HEK293 (cell line): Measurements from ENCODE around the gene FBLN5.

Source experiments
- CTCF ChIA-PET: fragments of 350-600 bp; formaldehyde crosslinking; extraction: SDS; loops from one replicate; lab custom pipeline; 2021; ENCODE audit warnings: antibody characterized with exemption; lab: Yijun Ruan, JAX
- POLR2A ChIA-PET: fragments of 300-600 bp; formaldehyde crosslinking; extraction: SDS; loops from one replicate; lab custom pipeline; 2020; ENCODE audit warnings: antibody characterized with exemption, inconsistent platforms; lab: Yijun Ruan, JAX
- H3K27ac ChIP-seq: fragments of 200-500 bp; sonication (Bioruptor generic); 2 replicates; pipeline ENCODE4 v1.5.1; 2014; ENCODE audit warnings: low read depth, low read length, control low read depth, inconsistent platforms; ENCODE audit errors: extremely low read depth
- H3K36me3 ChIP-seq, 2 experiments: fragments of 200-500 bp in 1 of 2; sonication (Bioruptor generic) in 1 of 2; 1 replicate in 1 of 2; 2 replicates in 1 of 2; pipeline ENCODE4 v1.5.1; 2014 to 2017; ENCODE audit warnings: inconsistent platforms in 2 of 2, low read length in 2 of 2; ENCODE audit not compliant: control insufficient read depth in 2 of 2, insufficient read depth in 1 of 2
- H3K4me1 ChIP-seq: fragments of 200-500 bp; sonication (Bioruptor generic); 2 replicates; pipeline ENCODE4 v1.5.1; 2014; ENCODE audit warnings: mild to moderate bottlenecking, low read length, inconsistent platforms; ENCODE audit not compliant: control insufficient read depth, insufficient read depth
- H3K4me3 ChIP-seq: 2 replicates; pipeline ENCODE4 v1.5.1; 2011; ENCODE audit warnings: low read depth, mild to moderate bottlenecking, control low read depth, low read length, moderate library complexity
- H3K9me3 ChIP-seq: fragments of 200-500 bp; sonication (Bioruptor generic); 2 replicates; pipeline ENCODE4 v1.5.1; 2014; ENCODE audit warnings: low read depth, low read length, inconsistent platforms; ENCODE audit not compliant: control insufficient read depth, insufficient read depth
- GLIS2 ChIP-seq: fragments of 450-650 bp; formaldehyde crosslinking; IDR thresholded peaks from 2 replicates; pipeline ENCODE4 v1.5.1; 2016; ENCODE audit warnings: missing biosample characterization, missing genetic modification characterization
- KLF16 ChIP-seq: fragments of 450-650 bp; formaldehyde crosslinking; IDR thresholded peaks from 2 replicates; pipeline ENCODE4 v1.5.1; 2017; ENCODE audit warnings: missing biosample characterization, missing genetic modification characterization
- SALL2 ChIP-seq: fragments of 450-650 bp; formaldehyde crosslinking; IDR thresholded peaks from 2 replicates; pipeline ENCODE4 v1.5.0; 2017; ENCODE audit warnings: missing biosample characterization, mild to moderate bottlenecking, missing genetic modification characterization, borderline replicate concordance
- SETDB1 ChIP-seq: IDR thresholded peaks from one replicate; pipeline ENCODE4 v1.6.1; 2017; ENCODE audit warnings: mild to moderate bottlenecking, low read length, moderate library complexity, mixed read lengths; ENCODE audit not compliant: insufficient read length
- YY2 ChIP-seq: fragments of 450-650 bp; formaldehyde crosslinking; IDR thresholded peaks from 2 replicates; pipeline ENCODE4 v1.5.1; 2016; ENCODE audit warnings: missing biosample characterization, missing genetic modification characterization
- ZBTB1 ChIP-seq: fragments of 450-650 bp; formaldehyde crosslinking; IDR thresholded peaks from 2 replicates; pipeline ENCODE4 v1.5.1; 2016; ENCODE audit warnings: missing biosample characterization, missing genetic modification characterization
- ZBTB7A ChIP-seq: fragments of 450-650 bp; formaldehyde crosslinking; IDR thresholded peaks from 2 replicates; pipeline ENCODE4 v1.5.1; 2016; ENCODE audit warnings: low read depth, missing biosample characterization, missing genetic modification characterization
- ZFHX2 ChIP-seq: fragments of 450-650 bp; formaldehyde crosslinking; conservative IDR thresholded peaks from 2 replicates; pipeline ENCODE4 v1.5.1; 2016; ENCODE audit warnings: missing biosample characterization, missing genetic modification characterization
- ZIC2 ChIP-seq: fragments of 450-650 bp; formaldehyde crosslinking; IDR thresholded peaks from 2 replicates; pipeline ENCODE4 v1.5.1; 2016; ENCODE audit warnings: missing biosample characterization, missing genetic modification characterization
- ZNF132 ChIP-seq: fragments of 450-650 bp; formaldehyde crosslinking; IDR thresholded peaks from 2 replicates; pipeline ENCODE4 v1.5.1; 2017; ENCODE audit warnings: missing biosample characterization, missing genetic modification characterization, borderline replicate concordance
- ZNF155 ChIP-seq: fragments of 450-650 bp; formaldehyde crosslinking; IDR thresholded peaks from 2 replicates; pipeline ENCODE4 v1.5.1; 2016; ENCODE audit warnings: missing biosample characterization, missing genetic modification characterization
- ZNF239 ChIP-seq: fragments of 450-650 bp; formaldehyde crosslinking; IDR thresholded peaks from 2 replicates; pipeline ENCODE4 v1.5.1; 2016; ENCODE audit warnings: missing biosample characterization, missing genetic modification characterization
- ZNF274 ChIP-seq, 2 experiments: fragments of 200-500 bp in 1 of 2; fragments of 450-650 bp in 1 of 2; sonication (Bioruptor generic) in 1 of 2; formaldehyde crosslinking in 1 of 2; IDR thresholded peaks; 2 replicates each; pipeline versions ENCODE4 v1.5.1 to v1.6.1; 2014 to 2016; ENCODE audit warnings: borderline replicate concordance in 1 of 2, inconsistent platforms in 1 of 2, low read length in 1 of 2, missing biosample characterization in 1 of 2, missing genetic modification characterization in 1 of 2
- ZNF324 ChIP-seq: fragments of 450-650 bp; formaldehyde crosslinking; IDR thresholded peaks from 2 replicates; pipeline ENCODE4 v1.5.1; 2016; ENCODE audit warnings: missing biosample characterization, missing genetic modification characterization
- ZNF366 ChIP-seq: fragments of 450-650 bp; formaldehyde crosslinking; conservative IDR thresholded peaks from 2 replicates; pipeline ENCODE4 v1.5.1; 2016; ENCODE audit warnings: missing biosample characterization, missing genetic modification characterization
- ZNF37A ChIP-seq: fragments of 450-650 bp; IDR thresholded peaks from 2 replicates; pipeline ENCODE4 v1.5.1; 2018; ENCODE audit warnings: missing biosample characterization, missing genetic modification characterization
- ZNF529 ChIP-seq: fragments of 450-650 bp; formaldehyde crosslinking; IDR thresholded peaks from 2 replicates; pipeline ENCODE4 v1.5.1; 2017; ENCODE audit warnings: missing genetic modification characterization, missing biosample characterization; ENCODE audit not compliant: insufficient replicate concordance
- ZNF596 ChIP-seq: fragments of 450-650 bp; IDR thresholded peaks from 2 replicates; pipeline ENCODE4 v1.5.0; 2018; ENCODE audit warnings: missing biosample characterization, mild to moderate bottlenecking, missing genetic modification characterization, moderate library complexity
- ZNF610 ChIP-seq: fragments of 450-650 bp; formaldehyde crosslinking; IDR thresholded peaks from 2 replicates; pipeline ENCODE4 v1.5.1; 2016; ENCODE audit warnings: missing biosample characterization, missing genetic modification characterization, borderline replicate concordance
- ZNF629 ChIP-seq: fragments of 450-650 bp; formaldehyde crosslinking; IDR thresholded peaks from 2 replicates; pipeline ENCODE4 v1.5.1; 2017; ENCODE audit warnings: missing biosample characterization, missing genetic modification characterization
- ZNF664 ChIP-seq: fragments of 450-650 bp; formaldehyde crosslinking; IDR thresholded peaks from 2 replicates; pipeline ENCODE4 v1.5.1; 2016; ENCODE audit warnings: missing biosample characterization, missing genetic modification characterization
- ZNF76 ChIP-seq: fragments of 450-650 bp; formaldehyde crosslinking; IDR thresholded peaks from 2 replicates; pipeline ENCODE4; 2016; ENCODE audit warnings: low read depth, missing biosample characterization, missing genetic modification characterization, borderline replicate concordance
- ZNF792 ChIP-seq: fragments of 450-650 bp; formaldehyde crosslinking; IDR thresholded peaks from 2 replicates; pipeline ENCODE4 v1.5.1; 2016; ENCODE audit warnings: missing biosample characterization, missing genetic modification characterization
- TF ChIP-seq, protein P1 (sequence below): fragments of 450-650 bp; IDR thresholded peaks from 2 replicates; pipeline ENCODE4 v1.5.1; 2018; ENCODE audit warnings: missing biosample characterization, missing genetic modification characterization
- TF ChIP-seq, protein P2 (sequence below): fragments of 450-650 bp; formaldehyde crosslinking; IDR thresholded peaks from 2 replicates; pipeline ENCODE4 v1.5.1; 2016; ENCODE audit warnings: missing biosample characterization, missing genetic modification characterization
- TF ChIP-seq, protein P3 (sequence below): fragments of 450-650 bp; formaldehyde crosslinking; IDR thresholded peaks from 2 replicates; pipeline ENCODE4 v1.5.1; 2016; ENCODE audit warnings: missing biosample characterization, missing genetic modification characterization
- TF ChIP-seq, protein P4 (sequence below): fragments of 450-650 bp; formaldehyde crosslinking; IDR thresholded peaks from 2 replicates; pipeline ENCODE4 v1.5.1; 2017; ENCODE audit warnings: missing biosample characterization, missing genetic modification characterization
- TF ChIP-seq, protein P5 (sequence below): fragments of 450-650 bp; formaldehyde crosslinking; IDR thresholded peaks from 2 replicates; pipeline ENCODE4; 2016; ENCODE audit warnings: missing biosample characterization, missing genetic modification characterization

Gene FBLN5

DNA sequence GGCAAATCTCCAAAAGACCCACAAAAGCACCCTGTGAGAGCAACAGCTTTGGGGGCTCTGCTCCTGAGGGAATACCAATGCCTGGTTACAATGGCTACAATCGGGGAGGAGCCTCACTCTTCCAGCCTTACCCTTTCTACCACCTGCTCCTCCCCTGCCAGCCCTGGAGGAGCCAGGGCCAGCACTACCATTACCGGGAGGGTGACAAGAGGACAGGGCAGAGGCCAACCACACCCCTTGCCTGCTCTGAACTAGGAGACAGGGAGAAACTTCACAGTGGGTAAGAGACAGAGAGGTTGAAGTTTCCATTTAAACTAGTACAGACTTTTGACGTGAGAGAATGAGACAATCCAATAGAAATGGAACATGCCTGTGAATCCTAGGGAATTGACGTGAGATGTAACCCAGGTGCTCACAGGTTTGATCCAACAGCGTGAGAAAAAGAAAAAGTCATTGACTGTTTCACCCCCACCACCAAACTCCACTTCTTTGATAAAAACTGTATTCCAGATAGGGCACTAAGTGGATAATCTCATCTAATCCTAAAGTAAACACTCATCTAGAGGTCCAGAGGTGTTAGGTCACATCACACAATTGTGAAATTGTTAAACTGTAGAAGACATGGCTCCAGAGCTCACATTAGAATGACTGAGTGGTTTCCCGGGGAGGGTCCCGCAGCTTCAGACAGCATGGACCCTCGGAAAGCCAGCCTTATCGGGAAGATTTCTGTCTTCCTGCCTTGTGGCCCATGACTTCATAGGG lies 71.8 kb downstream of the FBLN5 start:
- Histone ChIP-seq H3K36me3 (no peaks in the 10 kb centered on the region; a peak in 1 of 3 replicates), H3K4me1 (peaks cover 4% of the 10 kb centered on the region; the same call in 1 of the 2 replicates), H3K4me3 (no peak overlapping the region), H3K9me3 (no peaks in the 10 kb centered on the region), H3K27ac (no peak overlapping the region)
- ChIA-PET CTCF (no interaction called here), POLR2A (no interaction called here)
- no peak for TF ChIP-seq ZNF529 (tag by site-specific recombination)
- TF ChIP-seq ZNF37A (tag by site-specific recombination): no peak
- TF ChIP-seq SETDB1: no peak
- no peak for TF ChIP-seq KLF16 (tag by site-specific recombination)
- TF ChIP-seq, protein P1, sequence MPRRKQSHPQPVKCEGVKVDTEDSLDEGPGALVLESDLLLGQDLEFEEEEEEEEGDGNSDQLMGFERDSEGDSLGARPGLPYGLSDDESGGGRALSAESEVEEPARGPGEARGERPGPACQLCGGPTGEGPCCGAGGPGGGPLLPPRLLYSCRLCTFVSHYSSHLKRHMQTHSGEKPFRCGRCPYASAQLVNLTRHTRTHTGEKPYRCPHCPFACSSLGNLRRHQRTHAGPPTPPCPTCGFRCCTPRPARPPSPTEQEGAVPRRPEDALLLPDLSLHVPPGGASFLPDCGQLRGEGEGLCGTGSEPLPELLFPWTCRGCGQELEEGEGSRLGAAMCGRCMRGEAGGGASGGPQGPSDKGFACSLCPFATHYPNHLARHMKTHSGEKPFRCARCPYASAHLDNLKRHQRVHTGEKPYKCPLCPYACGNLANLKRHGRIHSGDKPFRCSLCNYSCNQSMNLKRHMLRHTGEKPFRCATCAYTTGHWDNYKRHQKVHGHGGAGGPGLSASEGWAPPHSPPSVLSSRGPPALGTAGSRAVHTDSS (tag by site-specific recombination): no peak
- TF ChIP-seq ZNF132 (tag by site-specific recombination): no peak
- TF ChIP-seq, protein P2, sequence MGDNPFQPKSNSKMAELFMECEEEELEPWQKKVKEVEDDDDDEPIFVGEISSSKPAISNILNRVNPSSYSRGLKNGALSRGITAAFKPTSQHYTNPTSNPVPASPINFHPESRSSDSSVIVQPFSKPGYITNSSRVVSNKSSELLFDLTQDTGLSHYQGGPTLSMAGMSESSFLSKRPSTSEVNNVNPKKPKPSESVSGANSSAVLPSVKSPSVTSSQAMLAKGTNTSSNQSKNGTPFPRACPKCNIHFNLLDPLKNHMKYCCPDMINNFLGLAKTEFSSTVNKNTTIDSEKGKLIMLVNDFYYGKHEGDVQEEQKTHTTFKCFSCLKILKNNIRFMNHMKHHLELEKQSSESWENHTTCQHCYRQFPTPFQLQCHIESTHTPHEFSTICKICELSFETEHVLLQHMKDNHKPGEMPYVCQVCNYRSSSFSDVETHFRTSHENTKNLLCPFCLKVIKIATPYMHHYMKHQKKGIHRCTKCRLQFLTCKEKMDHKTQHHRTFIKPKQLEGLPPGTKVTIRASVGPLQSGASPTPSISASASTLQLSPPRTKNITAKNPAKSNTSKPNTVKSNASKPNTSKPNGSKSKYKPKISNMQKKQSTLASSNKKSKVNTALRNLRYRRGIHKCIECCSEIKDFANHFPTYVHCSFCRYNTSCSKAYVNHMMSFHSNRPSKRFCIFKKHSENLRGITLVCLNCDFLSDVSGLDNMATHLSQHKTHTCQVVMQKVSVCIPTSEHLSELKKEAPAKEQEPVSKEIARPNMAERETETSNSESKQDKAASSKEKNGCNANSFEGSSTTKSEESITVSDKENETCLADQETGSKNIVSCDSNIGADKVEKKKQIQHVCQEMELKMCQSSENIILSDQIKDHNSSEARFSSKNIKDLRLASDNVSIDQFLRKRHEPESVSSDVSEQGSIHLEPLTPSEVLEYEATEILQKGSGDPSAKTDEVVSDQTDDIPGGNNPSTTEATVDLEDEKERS (tag by site-specific recombination): no peak
- no peak for TF ChIP-seq ZNF324 (tag by site-specific recombination)
- peak; percentile 38; the same call in 1 of the 2 replicates for TF ChIP-seq ZNF664 (tag by site-specific recombination)
- TF ChIP-seq, protein P3, sequence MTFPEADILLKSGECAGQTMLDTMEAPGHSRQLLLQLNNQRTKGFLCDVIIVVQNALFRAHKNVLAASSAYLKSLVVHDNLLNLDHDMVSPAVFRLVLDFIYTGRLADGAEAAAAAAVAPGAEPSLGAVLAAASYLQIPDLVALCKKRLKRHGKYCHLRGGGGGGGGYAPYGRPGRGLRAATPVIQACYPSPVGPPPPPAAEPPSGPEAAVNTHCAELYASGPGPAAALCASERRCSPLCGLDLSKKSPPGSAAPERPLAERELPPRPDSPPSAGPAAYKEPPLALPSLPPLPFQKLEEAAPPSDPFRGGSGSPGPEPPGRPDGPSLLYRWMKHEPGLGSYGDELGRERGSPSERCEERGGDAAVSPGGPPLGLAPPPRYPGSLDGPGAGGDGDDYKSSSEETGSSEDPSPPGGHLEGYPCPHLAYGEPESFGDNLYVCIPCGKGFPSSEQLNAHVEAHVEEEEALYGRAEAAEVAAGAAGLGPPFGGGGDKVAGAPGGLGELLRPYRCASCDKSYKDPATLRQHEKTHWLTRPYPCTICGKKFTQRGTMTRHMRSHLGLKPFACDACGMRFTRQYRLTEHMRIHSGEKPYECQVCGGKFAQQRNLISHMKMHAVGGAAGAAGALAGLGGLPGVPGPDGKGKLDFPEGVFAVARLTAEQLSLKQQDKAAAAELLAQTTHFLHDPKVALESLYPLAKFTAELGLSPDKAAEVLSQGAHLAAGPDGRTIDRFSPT: 0 out of 2 replicates have a peak, but pooled peaks have one; percentile 19
- no peak for TF ChIP-seq ZBTB1 (tag by site-specific recombination)
- TF ChIP-seq SALL2 (tag by site-specific recombination): no peak
- no peak for TF ChIP-seq ZNF239 (tag by site-specific recombination)
- TF ChIP-seq YY2 (tag by site-specific recombination): no peak
- no peak for TF ChIP-seq ZNF76 (tag by site-specific recombination)
- TF ChIP-seq ZNF610: no peak
- TF ChIP-seq, protein P4, sequence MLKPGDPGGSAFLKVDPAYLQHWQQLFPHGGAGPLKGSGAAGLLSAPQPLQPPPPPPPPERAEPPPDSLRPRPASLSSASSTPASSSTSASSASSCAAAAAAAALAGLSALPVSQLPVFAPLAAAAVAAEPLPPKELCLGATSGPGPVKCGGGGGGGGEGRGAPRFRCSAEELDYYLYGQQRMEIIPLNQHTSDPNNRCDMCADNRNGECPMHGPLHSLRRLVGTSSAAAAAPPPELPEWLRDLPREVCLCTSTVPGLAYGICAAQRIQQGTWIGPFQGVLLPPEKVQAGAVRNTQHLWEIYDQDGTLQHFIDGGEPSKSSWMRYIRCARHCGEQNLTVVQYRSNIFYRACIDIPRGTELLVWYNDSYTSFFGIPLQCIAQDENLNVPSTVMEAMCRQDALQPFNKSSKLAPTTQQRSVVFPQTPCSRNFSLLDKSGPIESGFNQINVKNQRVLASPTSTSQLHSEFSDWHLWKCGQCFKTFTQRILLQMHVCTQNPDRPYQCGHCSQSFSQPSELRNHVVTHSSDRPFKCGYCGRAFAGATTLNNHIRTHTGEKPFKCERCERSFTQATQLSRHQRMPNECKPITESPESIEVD: peak; percentile 85
- TF ChIP-seq ZNF629: 0 out of 2 replicates have a peak, but pooled peaks have one; percentile 28
- no peak for TF ChIP-seq GLIS2
- TF ChIP-seq ZNF596 (tag by site-specific recombination): no peak
- no peak for TF ChIP-seq ZNF155 (tag by site-specific recombination)
- no peak for TF ChIP-seq ZNF792 (tag by site-specific recombination)
- TF ChIP-seq ZFHX2 (tag by site-specific recombination): no peak
- TF ChIP-seq ZNF366 (tag by site-specific recombination): 0 out of 2 replicates have a peak, but pooled peaks have one; percentile 18
- no peak for TF ChIP-seq ZNF274 (IDR thresholded peaks at IDR 0.05; ENCODE audit: low read length)
- no peak for TF ChIP-seq ZNF274 (tag by site-specific recombination; IDR thresholded peaks at IDR 0.05; ENCODE audit: borderline replicate concordance)
- TF ChIP-seq, protein P5, sequence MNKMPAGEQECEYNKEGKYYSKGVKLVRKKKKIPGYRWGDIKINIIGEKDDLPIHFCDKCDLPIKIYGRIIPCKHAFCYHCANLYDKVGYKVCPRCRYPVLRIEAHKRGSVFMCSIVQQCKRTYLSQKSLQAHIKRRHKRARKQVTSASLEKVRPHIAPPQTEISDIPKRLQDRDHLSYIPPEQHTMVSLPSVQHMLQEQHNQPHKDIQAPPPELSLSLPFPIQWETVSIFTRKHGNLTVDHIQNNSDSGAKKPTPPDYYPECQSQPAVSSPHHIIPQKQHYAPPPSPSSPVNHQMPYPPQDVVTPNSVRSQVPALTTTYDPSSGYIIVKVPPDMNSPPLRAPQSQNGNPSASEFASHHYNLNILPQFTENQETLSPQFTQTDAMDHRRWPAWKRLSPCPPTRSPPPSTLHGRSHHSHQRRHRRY: no peak
- TF ChIP-seq ZIC2 (tag by site-specific recombination): peak; percentile 53
- TF ChIP-seq ZBTB7A (tag by site-specific recombination): no peak
